ENCODE results near the gene ZNF487. TPM values are rescaled to one million over a fixed set of nuclear protein-coding genes. Genes with fewer than 3 reads are reported as not detected.

The ZNF487 gene
- total RNA-seq, 1 experiment from 2014 or later, result 7.6 TPM

GRCh38 chr10:43396061-43396927 is 40.6 kb upstream of the ZNF487 start:
- Histone ChIP-seq H3K27me3 (ENCODE audit: control insufficient read depth, insufficient read depth, low read length) (no peaks in the 10 kb centered on the region), H3K27ac (ENCODE audit: low read length) (peak overlapping the region; percentile 96), H3K36me3 (ENCODE audit: control insufficient read depth, insufficient read depth, low read length) (peaks cover 29% of the 10 kb centered on the region), H3K4me3 (ENCODE audit: low read depth in 2 of 2, low read length in 2 of 2) (peak overlapping the region; percentile 67 to 84), H3K4me1 (ENCODE audit: control insufficient read depth, insufficient read depth, low read length) (peaks cover 48% of the 10 kb centered on the region), H3K9me3 (ENCODE audit: control insufficient read depth, insufficient read depth, low read depth, low read length) (no peaks in the 10 kb centered on the region)
- CTCF ChIA-PET, result interaction anchor here (0.6 kb wide), 2 partner anchors 35 to 130 kb away, joined by 3 read pairs; no protein-coding TSS in a partner anchor
- POLR2A ChIA-PET, result interaction anchor here (0.5 to 1.0 kb wide), 7 partner anchors 9 to 353 kb away, joined by 3 to 18 read pairs (median 7); no protein-coding TSS in a partner anchor
- no TSS peak for BruUV-seq (replicated peaks)
- DNase-seq (ENCODE audit: low read depth, low spot score) (no peak), ATAC-seq (peak; percentile 81)
- intact Hi-C loops (cut with micrococcal nuclease; ENCODE audit: unreplicated experiment) (no loop called here), in situ Hi-C loops (cut with HindIII; ENCODE audit: low pct_unique_long_range_greater_than_20kb, low sequenced_read_pairs) (no loop called here)
- TF ChIP-seq TCF7L2 (IDR thresholded peaks at IDR 0.05; ENCODE audit: low read depth, low read length) (no peak; the same call in 1 of the 2 replicates), CTCF (IDR thresholded peaks at IDR 0.05) (no peak), SIN3A (IDR thresholded peaks at IDR 0.05; ENCODE audit: borderline replicate concordance, insufficient read depth, low read depth, low read length) (0 out of 2 replicates have a peak, but pooled peaks have one; percentile 17), REST (IDR thresholded peaks at IDR 0.05; ENCODE audit: insufficient read depth in 1 of 2, low read depth in 2 of 2, low read length in 1 of 2) (no peak), POLR2AphosphoS5 (IDR thresholded peaks at IDR 0.05; ENCODE audit: low read depth, low read length) (no peak; the same call in 1 of the 2 replicates)

GRCh38 chr10:43396928-43397624 is 39.8 kb upstream of the ZNF487 start:
- BruUV-seq (replicated peaks), result no TSS peak
- Histone ChIP-seq H3K27me3 (ENCODE audit: control insufficient read depth, insufficient read depth, low read length) (no peaks in the 10 kb centered on the region), H3K27ac (ENCODE audit: low read length) (peak overlapping the region; percentile 95), H3K4me1 (ENCODE audit: control insufficient read depth, insufficient read depth, low read length) (peaks cover 56% of the 10 kb centered on the region), H3K4me3 (ENCODE audit: low read depth in 2 of 2, low read length in 2 of 2) (peak overlapping the region; percentile 67 to 84), H3K9me3 (ENCODE audit: control insufficient read depth, insufficient read depth, low read depth, low read length) (no peaks in the 10 kb centered on the region), H3K36me3 (ENCODE audit: control insufficient read depth, insufficient read depth, low read length) (peaks cover 26% of the 10 kb centered on the region)
- in situ Hi-C loops (cut with HindIII; ENCODE audit: low pct_unique_long_range_greater_than_20kb, low sequenced_read_pairs) (no loop called here), intact Hi-C loops (cut with micrococcal nuclease; ENCODE audit: unreplicated experiment) (no loop called here)
- ChIA-PET CTCF (interaction anchor here (0.6 kb wide), 2 partner anchors 35 to 131 kb away, joined by 3 read pairs; no protein-coding TSS in a partner anchor), POLR2A (interaction anchor here (0.7 to 1.0 kb wide), 4 partner anchors 8 to 353 kb away, joined by 7 to 18 read pairs (median 10); no protein-coding TSS in a partner anchor)
- no peak for DNase-seq (ENCODE audit: low read depth, low spot score)
- ATAC-seq, result peak; percentile 86
- no peak for TF ChIP-seq TCF7L2 (IDR thresholded peaks at IDR 0.05; ENCODE audit: low read depth, low read length)
- no peak for TF ChIP-seq CTCF (IDR thresholded peaks at IDR 0.05)
- TF ChIP-seq SIN3A (IDR thresholded peaks at IDR 0.05; ENCODE audit: borderline replicate concordance, insufficient read depth, low read depth, low read length), result peak; percentile 81; the same call in 1 of the 2 replicates
- no peak for TF ChIP-seq REST (IDR thresholded peaks at IDR 0.05; ENCODE audit: insufficient read depth in 1 of 2, low read depth in 2 of 2, low read length in 1 of 2)
- peak; percentile 91 for TF ChIP-seq POLR2AphosphoS5 (IDR thresholded peaks at IDR 0.05; ENCODE audit: low read depth, low read length)

Measured in Panc1 (cell line).